Stimulated activated CD4-positive, alpha-beta T cell treated with anti-CD3 and anti-CD28 coated beads, Interleukin-12 subunit alpha, Interleukin-12 subunit beta, amount 100 ng/mL, for 48 hours (primary cell): ENCODE results near the gene ABTB2.

Source experiments
- DNase-seq, 3 donors: peaks; one replicate each; pipeline ENCODE4 v3.0.0-alpha.2; 2020; ENCODE audit warnings: low read depth in 2 of 3, low spot score in 1 of 3

ABTB2 gene

GRCh38 chr11:34363363-34364084 is 5.7 kb upstream of the ABTB2 start:
- no peak for DNase-seq

GRCh38 chr11:34360046-34360445 is 2.2 kb upstream of the ABTB2 start:
- DNase-seq = no peak

DNA sequence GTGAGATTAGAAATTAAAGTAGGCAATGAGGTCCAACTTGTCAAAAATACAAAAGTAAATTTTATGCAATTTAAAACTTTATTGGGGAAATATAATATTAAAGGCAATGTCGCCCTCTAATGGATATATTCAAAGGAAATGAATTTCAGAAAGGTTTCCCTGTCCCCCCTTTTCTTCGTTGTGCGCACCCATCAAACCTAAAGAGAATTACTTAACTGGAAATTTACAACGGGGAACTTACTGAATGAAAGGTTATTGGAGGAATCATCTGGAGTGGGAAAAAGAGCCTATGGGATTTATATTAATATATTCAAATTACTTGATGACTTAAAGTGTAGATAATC is 1.7 kb upstream of the ABTB2 start:
- DNase-seq = no peak

DNA sequence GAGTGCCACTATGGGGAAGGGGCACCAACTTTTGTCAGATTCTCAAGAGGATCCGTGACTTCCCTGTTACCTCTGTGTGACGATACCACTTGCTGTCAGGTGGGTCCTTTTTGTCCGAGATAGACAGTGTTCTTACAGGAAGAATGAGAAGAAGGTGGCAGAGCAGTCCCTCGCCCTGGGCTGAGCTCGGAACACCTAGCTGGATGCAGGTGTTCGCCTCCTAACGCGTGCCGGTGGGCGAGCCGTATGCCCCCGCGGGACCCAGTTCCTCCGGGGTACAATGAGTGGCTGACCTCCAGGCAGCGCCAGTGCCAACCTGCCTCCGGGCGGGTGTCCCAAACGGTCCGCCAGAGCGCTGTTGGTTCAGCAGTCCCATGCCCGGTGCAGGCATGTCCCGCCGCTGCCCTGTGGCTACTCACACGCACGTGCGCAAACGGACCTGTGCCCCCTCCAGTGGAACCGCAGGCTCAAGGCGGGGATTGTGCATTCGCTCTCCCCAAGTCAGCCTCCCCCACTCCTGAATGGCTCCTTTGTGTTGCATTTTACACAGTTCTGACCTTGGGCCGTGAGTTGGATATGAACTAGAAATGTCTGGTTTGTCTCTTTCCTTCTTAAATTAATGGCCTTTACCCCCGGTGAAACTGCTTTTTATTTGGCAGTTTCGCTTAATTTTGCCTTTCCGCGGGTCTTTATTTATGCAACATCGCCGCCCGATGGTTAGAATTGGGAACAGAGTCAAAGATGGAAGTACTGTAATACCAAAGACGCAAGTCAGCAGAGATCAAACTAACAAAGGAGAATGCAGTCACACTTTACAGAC is 1.1 kb upstream of the ABTB2 start:
- peak; percentile 55 to 79 (median 57) for DNase-seq

GRCh38 chr11:34358258-34358727 is 483 bp upstream of the ABTB2 start:
- peak in 1 of 3 donors; percentile 26 for DNase-seq

DNA sequence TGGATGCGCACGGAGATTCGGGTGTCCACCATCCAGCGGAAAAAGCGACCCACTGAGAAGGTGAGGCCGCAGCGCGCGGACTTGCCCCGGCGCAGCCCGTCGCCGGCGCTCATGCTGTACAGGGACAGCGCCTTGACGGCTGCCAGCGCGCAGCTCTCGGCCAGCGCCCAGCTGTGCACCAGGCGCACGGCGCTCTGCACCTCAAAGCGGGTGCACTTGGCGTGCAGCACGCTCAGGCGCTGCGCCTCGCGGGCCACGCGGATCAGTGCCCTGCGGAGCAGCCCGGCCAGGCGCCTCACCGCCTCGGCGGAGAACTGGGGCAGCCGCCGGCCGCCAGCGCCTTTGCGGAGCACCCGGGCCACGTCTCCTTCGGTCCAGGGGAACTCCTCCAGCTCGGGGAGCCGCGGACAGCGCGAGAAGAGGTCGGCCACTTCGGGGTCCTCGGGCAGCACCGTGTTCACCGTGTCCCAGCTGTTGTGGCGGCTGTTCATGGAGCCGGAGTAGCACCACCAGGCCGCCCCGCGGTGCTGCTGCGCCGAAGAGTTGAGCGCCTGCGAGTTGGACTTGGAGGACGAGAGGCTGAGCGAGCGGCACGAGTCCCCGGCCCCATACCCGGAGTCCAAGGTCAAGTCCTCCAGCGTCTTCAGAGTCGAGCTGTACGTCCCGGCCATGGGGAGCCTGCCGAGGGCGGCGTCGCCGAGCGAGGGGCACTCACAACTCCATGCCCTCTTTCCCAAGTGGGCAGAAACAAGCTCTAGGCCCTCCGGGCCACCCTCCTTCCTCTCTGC is 703 bp downstream of the ABTB2 start:
- peak in 1 of 3 donors; percentile 32 for DNase-seq

GRCh38 chr11:34356576-34356912 is 1.3 kb downstream of the ABTB2 start:
- no peak for DNase-seq

DNA sequence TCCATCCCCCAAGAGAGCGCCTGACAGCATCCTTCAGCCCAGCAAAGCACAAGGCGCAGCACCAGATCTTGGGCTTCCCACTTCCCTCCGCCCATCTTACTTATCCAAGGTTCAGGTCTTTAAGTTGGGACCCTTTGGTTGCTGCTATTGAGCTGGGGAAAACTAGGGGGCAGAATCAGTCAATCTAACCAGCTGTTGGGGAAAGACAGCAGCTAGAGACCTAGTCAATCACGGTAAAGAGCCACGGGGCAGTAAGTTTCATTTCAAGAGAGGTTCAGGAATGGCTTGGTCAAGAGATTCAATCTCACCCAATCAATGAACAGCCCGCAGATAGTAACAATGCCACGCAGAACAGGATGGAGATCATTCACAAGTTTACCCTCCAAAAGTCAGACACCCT is 1.7 kb downstream of the ABTB2 start:
- DNase-seq = no peak

DNA sequence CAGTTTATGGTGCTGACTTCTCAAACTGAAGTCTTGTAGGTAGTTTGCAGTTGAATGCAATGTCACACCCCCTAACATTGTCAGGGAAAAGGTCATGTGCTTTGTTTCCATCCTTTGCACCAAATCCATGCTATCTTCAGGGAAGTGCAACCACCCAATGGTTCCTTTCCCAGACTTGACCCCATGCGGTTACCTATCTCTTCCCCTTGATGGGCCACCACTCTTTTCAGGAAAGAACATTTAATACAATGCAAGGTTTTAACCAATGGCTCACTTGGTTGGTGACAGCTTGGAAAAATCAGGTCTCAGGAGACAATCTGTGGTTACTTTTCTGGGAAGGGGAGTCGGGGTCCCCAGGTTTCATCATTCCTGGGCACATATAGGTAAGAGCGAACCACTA is 2.1 kb downstream of the ABTB2 start:
- DNase-seq = no peak

- DNase-seq = no peak
These were observed 3.0 kb downstream of the ABTB2 start for GRCh38 chr11:34354782-34355181.

DNA sequence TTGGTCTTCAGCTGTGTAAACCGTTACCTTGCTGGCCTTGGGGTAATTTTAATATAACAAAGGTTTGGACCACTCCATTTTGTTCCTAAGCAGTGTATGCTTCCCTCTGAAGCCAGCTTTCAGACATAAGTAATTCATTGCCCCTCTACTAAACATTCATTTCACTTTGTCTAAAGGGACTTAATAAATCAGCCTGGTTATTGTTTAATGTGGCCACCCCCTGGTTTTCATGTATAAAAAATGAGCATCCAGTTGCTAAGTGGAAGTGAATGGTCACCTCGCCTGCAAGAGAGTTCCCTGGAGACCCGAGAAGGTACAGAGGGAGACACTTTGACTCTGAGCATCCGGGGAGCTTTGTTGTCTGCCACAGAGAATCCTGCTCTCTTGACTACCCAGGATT is 3.9 kb downstream of the ABTB2 start:
- DNase-seq = no peak

DNA sequence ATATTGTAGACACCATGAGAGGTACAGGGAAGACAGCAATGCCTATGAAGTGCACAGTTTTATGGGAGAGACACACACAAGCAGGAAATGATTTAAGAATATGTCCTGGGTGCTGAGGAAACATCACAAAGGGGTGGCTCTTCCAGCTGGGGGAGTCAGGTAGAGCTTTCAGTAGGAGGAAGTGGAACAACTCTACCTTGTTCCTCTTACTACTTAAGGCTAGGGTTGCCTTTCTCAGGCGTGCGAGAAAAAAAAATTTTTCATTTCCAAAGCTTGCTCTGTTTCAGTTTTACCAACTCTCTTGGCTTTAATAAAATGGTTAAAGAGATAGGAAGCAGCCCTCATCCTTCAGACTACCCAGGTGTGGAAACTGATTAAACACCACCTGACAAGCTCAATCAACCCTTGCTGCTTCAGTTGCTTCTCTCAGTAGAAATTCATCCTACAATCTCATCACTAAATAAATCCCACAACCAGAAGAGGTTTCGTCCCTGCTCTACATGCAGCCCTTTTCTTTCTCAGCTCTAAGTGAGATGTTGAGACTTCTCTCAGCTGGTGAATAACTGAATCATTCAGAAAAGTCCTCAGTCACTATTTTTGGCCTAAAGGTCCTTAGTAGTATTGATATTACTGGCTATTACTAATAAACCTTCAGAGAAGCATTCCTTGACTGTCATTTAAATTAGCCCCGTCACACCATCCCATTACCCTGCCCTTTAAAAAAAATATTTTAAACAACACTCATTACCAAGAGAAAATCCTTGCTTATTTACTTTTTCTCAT is 5.9 kb downstream of the ABTB2 start:
- no peak for DNase-seq

- no peak for DNase-seq
These were observed 6.8 kb downstream of the ABTB2 start for GRCh38 chr11:34351051-34351450.

DNA sequence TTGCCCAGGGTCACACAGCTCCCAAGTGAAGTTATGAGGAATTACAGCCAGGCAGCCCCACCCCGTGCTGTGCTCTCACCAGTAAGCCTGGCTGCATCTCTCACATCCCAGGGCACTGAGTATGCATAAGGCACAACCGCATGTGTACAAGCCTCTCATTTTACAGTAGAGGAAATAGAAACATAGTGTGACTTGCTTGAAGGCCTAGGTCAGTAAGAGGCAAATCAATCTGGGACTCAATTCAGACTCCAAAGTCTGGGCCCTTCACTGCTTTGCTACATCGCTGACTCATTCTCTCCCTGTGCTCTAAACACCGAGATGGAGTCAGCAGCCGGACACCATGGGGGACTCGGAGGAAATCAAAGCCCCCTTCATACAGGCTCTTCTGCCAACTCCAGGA is 7.9 kb downstream of the ABTB2 start:
- no peak for DNase-seq

- DNase-seq = no peak
These were observed 8.9 kb downstream of the ABTB2 start for GRCh38 chr11:34348919-34349318.

DNA sequence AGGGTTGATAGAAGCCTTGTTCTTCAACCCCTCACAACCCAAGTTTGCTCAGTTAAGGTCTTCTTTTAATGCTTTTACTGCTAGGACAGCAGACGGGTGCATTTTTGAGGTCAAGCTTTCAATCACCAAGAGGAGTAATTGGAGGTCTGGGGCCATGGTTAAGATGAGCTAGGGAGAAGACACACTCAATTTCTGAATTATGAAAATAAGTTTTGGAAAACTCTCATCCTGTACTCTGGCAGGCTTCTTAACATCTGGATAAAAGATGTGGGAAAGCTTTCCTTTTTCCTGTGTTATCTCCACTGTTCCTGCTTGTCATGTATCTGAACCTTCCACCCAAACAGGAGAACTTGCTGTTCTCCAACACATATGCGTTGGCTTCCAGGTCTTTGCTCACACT is 9.7 kb downstream of the ABTB2 start:
- DNase-seq = no peak

DNA sequence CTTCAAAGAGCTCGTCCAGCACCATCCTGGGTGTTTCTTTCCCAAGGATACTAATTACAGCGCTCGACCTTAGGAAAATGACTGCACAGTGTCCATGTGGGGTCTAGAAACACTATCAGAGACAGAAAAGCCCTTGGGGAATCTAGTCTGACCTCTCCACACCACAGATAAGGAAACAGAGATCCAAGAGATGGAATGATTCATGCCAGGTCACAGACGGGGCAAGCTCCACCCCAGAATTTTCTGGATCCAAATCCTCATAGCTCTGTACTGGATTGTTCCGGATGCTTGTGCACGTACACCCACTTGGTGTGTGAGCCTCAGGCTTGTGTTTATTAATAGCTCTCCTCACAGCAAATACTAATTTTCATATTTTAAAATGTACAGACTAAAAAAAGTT is 11.3 kb downstream of the ABTB2 start:
- no peak for DNase-seq

GRCh38 chr11:34345991-34346480 is 11.8 kb downstream of the ABTB2 start:
- DNase-seq = no peak

DNA sequence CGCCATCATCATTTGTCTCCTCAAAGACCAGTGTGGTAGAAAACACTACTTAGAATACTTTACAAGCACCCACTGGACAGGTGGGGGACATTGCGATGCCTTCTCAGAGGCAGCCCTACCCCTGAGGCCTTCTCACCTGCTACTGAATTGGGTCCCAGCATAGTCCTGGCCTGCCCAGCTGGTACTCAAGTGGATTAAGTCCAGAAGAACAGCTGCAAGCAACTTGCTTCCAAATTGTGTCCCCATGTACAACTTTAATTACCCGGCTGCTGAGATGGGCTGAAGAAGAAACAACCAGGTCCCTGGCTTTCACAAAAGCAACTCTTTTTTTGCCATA is 12.3 kb downstream of the ABTB2 start:
- DNase-seq = no peak

- no peak for DNase-seq
These were observed 12.9 kb downstream of the ABTB2 start for GRCh38 chr11:34344768-34345539.
